ENCODE data around the gene VWA8.

GRCh38 chr13:41674246-41674645, 286.7 kb downstream of the VWA8 start:
- TF ChIP-seq GATA1 (IDR thresholded peaks at IDR 0.05; ENCODE audit: low read depth, low read length) (no peak), POLR2A (IDR thresholded peaks at IDR 0.05; ENCODE audit: low read length) (no peak)
